GM13976 (cell line): ENCODE measurements around the gene TMEM179.

ENCODE experiments used
- DNase-seq: peaks from one replicate; pipeline ENCODE4 v3.0.0; 2012; ENCODE audit warnings: low spot score
- CTCF ChIP-seq: IDR thresholded peaks from 2 replicates; pipeline ENCODE4 v1.5.1; 2012; ENCODE audit warnings: borderline replicate concordance, mild to moderate bottlenecking; ENCODE audit not compliant: insufficient read depth; ENCODE audit errors: extremely low read depth, missing control alignments, control extremely low read depth
- in situ Hi-C: fragments of 300-500 bp; cut with MboI; formaldehyde crosslinking; loops from one replicate; pipeline ENCODE4 v1.12.0; 2022; ENCODE audit warnings: low sequenced_read_pairs, mixed read lengths, inconsistent platforms; ENCODE audit not compliant: unreplicated experiment

The TMEM179 gene

GRCh38 chr14:104641753-104642539 is 37.4 kb upstream of the TMEM179 start:
- in situ Hi-C loops: loop anchor here (10.0 kb wide), 1 partner anchor 63 kb away; no protein-coding TSS in a partner anchor
- TF ChIP-seq CTCF: no peak
- DNase-seq: no peak

GRCh38 chr14:104640681-104641080 is 36.1 kb upstream of the TMEM179 start:
- no peak for DNase-seq
- in situ Hi-C loops: loop anchor here (10.0 kb wide), 1 partner anchor 64 kb away; no protein-coding TSS in a partner anchor
- TF ChIP-seq CTCF: no peak

GRCh38 chr14:104639885-104640548 is 35.4 kb upstream of the TMEM179 start:
- DNase-seq: peak; percentile 90
- TF ChIP-seq CTCF: peak; percentile 94
- in situ Hi-C loops: loop anchor here (10.0 kb wide), 1 partner anchor 65 kb away; no protein-coding TSS in a partner anchor

GRCh38 chr14:104639471-104639870 is 34.9 kb upstream of the TMEM179 start:
- DNase-seq: no peak
- no peak for TF ChIP-seq CTCF
- in situ Hi-C loops: no loop called here

GRCh38 chr14:104638927-104639450 is 34.4 kb upstream of the TMEM179 start:
- TF ChIP-seq CTCF: no peak
- in situ Hi-C loops: no loop called here
- DNase-seq: no peak

- no peak for DNase-seq
- in situ Hi-C loops: no loop called here
- no peak for TF ChIP-seq CTCF
Observed at GRCh38 chr14:104638190-104638589, 33.6 kb upstream of the TMEM179 start.
